Esophagus muscularis mucosa (tissue), 4 donors: ENCODE results near the gene TTC17. TPM values are rescaled to one million over a fixed set of nuclear protein-coding genes. Genes with fewer than 3 reads are reported as not detected.
"Not testable (repeated sequence)": the region's sequence is repeated elsewhere in the genome, so short reads cannot be mapped to it uniquely, and the experiment has no call there.

Experiments used
- DNase-seq: peaks from one replicate; pipeline ENCODE4 v3.0.0-alpha.2; 2017; ENCODE audit errors: extremely low spot score
- H3K27ac ChIP-seq, 4 donors: fragments of 200-600 bp; sonication (generic); replicated peaks in 1 of 4; 1 replicate in 3 of 4; 2 replicates in 1 of 4; pipeline ENCODE4 v1.5.1; 2016 to 2019; ENCODE audit warnings: mild to moderate bottlenecking in 1 of 4
- H3K27me3 ChIP-seq, 4 donors: fragments of 200-600 bp; sonication (generic); one replicate each; pipeline versions ENCODE4 v1.5.1 to v1.6.0; 2016 to 2019
- H3K36me3 ChIP-seq, 4 donors: fragments of 200-600 bp; sonication (generic); one replicate each; pipeline ENCODE4 v1.5.1; 2016 to 2019
- H3K4me1 ChIP-seq, 4 donors: fragments of 200-600 bp; sonication (generic); one replicate each; pipeline ENCODE4 v1.5.1; 2016 to 2019
- H3K4me3 ChIP-seq, 4 donors: fragments of 200-600 bp; sonication (generic); 1 replicate in 2 of 4; 2 replicates in 2 of 4; pipeline ENCODE4 v1.5.1; 2016 to 2019; ENCODE audit warnings: mild to moderate bottlenecking in 4 of 4, moderate library complexity in 1 of 4
- H3K9me3 ChIP-seq, 4 donors: fragments of 200-600 bp; sonication (generic); 1 replicate in 3 of 4; 2 replicates in 1 of 4; pipeline ENCODE4 v1.5.1; 2016 to 2019
- EP300 ChIP-seq: sonication (generic); formaldehyde crosslinking; IDR thresholded peaks from one replicate; pipeline ENCODE4 v1.6.1; 2017; ENCODE audit warnings: antibody characterized with exemption
- POLR2A ChIP-seq: fragments of 450-650 bp; IDR thresholded peaks from one replicate; pipeline ENCODE4 v1.6.1; 2017; ENCODE audit warnings: antibody characterized with exemption, moderate library complexity, mild to moderate bottlenecking, low read depth
- POLR2AphosphoS5 ChIP-seq, 2 donors: sonication (generic); formaldehyde crosslinking; IDR thresholded peaks; one replicate each; pipeline ENCODE4 v1.6.1; 2017; ENCODE audit warnings: antibody characterized with exemption in 2 of 2
- WGBS: methylation state at CpG from one replicate; pipeline ENCODE4 v1.1.5; 2018; 5-methylcytosine and 5-hydroxymethylcytosine counted together
- intact Hi-C: fragments of 100-400 bp; cut with DNase I; formaldehyde crosslinking; loops from one replicate; pipeline ENCODE4 v1.15.1; 2023
- total RNA-seq, 4 donors: library from RNA; depleted of rRNA; stranded (reverse); fragments of >200 nt; gene quantifications; one replicate each; pipeline versions ENCODE4 v1.1.0 to v1.2.1, GENCODE V29; 2016
- TF ChIP-seq, protein P1 (sequence below), 3 experiments: fragments of 200-600 bp in 2 of 3; fragments of 450-650 bp in 1 of 3; sonication (generic) in 2 of 3; IDR thresholded peaks; one replicate each; pipeline ENCODE4 v1.5.1; 2017 to 2019; ENCODE audit warnings: antibody characterized with exemption in 3 of 3, mild to moderate bottlenecking in 2 of 3, moderate library complexity in 1 of 3

The TTC17 gene
- total RNA-seq, 4 donors from 2014 or later = 45.3 to 73.5 (median 56.1) TPM

DNA sequence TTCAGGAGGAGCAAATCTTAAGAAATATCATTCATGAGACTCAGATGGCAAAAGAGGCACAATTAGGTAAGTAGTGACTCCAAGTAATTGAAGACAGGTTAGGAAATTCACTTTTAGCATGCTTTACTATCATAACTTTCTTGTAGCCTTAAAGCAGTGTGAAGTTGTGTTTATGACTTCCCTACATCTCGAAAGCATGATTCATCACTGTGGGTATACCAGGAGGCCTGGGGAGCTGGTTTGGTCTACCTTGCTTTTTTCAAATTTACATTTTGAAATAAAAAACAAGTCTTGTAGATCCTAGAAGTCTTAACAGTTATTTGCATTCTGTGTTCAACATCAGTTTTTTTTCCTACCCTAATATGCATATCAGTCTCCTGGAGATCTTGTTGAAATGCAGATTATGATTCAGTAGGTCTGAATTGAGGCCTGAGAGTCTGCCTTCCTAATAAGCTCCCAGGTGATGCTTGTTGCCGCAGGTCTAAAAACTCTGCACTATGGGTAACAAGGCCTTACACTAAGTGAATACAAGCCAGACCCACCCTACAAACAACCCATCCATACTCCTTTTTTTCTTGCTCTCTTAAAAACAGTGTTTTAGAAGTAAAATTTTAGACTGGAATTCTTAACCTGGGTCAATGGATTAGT lies 41.4 kb downstream of the TTC17 start:
- no peak for DNase-seq
- intact Hi-C loops = loop anchor here (10.0 kb wide), 1 partner anchor 65 kb away; no protein-coding TSS in a partner anchor
- H3K4me1 ChIP-seq = no peaks in the 10 kb centered on the region
- 100% methylated on average over 2 of the region's 2 CpGs for WGBS
- H3K27ac ChIP-seq = no peak overlapping the region
- H3K27me3 ChIP-seq = no peaks in the 10 kb centered on the region
- H3K4me3 ChIP-seq = no peak overlapping the region
- no peak for TF ChIP-seq EP300
- TF ChIP-seq POLR2AphosphoS5 (IDR thresholded peaks at IDR 0.05) = no peak
- TF ChIP-seq POLR2A = no peak
- TF ChIP-seq, protein P1, sequence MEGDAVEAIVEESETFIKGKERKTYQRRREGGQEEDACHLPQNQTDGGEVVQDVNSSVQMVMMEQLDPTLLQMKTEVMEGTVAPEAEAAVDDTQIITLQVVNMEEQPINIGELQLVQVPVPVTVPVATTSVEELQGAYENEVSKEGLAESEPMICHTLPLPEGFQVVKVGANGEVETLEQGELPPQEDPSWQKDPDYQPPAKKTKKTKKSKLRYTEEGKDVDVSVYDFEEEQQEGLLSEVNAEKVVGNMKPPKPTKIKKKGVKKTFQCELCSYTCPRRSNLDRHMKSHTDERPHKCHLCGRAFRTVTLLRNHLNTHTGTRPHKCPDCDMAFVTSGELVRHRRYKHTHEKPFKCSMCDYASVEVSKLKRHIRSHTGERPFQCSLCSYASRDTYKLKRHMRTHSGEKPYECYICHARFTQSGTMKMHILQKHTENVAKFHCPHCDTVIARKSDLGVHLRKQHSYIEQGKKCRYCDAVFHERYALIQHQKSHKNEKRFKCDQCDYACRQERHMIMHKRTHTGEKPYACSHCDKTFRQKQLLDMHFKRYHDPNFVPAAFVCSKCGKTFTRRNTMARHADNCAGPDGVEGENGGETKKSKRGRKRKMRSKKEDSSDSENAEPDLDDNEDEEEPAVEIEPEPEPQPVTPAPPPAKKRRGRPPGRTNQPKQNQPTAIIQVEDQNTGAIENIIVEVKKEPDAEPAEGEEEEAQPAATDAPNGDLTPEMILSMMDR (IDR thresholded peaks at IDR 0.05) = no peak
- H3K9me3 ChIP-seq = no peaks in the 10 kb centered on the region
- peaks cover 59 to 97% (median 83%) of the 10 kb centered on the region in 4 donors for H3K36me3 ChIP-seq

DNA sequence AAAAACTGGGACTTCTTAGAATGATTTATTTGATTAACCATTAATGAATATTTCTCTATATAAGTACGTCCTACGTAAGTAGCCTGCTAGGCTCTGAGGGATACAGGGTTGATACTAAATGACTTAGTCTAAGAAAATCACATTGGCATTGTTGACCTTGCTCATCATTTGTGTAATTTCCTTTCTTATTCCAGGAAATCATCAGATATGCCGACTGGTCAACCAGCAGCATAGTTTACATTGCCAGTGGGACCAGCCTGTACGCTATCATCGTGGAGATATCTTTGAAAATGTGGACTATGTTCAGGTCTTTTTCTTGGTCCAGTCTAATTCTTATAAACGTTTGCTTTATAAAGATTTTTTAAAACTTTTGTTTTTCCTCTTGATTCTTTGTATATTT lies 42.5 kb downstream of the TTC17 start:
- intact Hi-C loops = loop anchor here (10.0 kb wide), 1 partner anchor 66 kb away; no protein-coding TSS in a partner anchor
- Histone ChIP-seq H3K27ac (no peak overlapping the region), H3K4me3 (no peak overlapping the region), H3K4me1 (no peaks in the 10 kb centered on the region), H3K27me3 (no peaks in the 10 kb centered on the region), H3K36me3 (peaks cover 70 to 100% (median 90%) of the 10 kb centered on the region in 4 donors), H3K9me3 (no peaks in the 10 kb centered on the region)
- no peak for DNase-seq
- TF ChIP-seq, protein P1 (IDR thresholded peaks at IDR 0.05) = no peak
- TF ChIP-seq POLR2A (no peak), POLR2AphosphoS5 (IDR thresholded peaks at IDR 0.05) (no peak), EP300 (no peak)
- 95% methylated on average over 6 of the region's 6 CpGs for WGBS

DNA sequence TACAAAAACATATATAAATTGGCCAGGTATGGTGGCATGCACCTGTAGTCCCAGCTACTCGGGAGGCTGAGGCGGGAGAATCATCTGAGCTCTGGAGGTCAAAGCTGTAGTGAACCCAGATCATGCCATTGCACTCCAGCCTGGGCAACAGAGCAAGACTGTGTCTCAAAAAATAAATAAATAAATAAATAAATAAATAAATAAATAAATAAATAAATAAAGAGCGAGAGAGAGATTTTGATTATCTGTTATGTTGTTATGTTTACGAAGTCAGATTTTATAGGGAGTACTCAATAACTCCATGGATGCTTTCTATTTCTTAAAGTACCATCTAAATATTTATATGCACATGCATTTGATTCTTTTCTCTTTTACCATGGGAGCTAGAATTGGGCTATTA lies 43.1 kb downstream of the TTC17 start:
- whole genome bisulfite sequencing = 93% methylated on average over 4 of the region's 4 CpGs
- not testable (repeated sequence) for H3K27ac ChIP-seq, H3K9me3 ChIP-seq, H3K4me1 ChIP-seq, H3K27me3 ChIP-seq, H3K4me3 ChIP-seq, DNase-seq
- H3K36me3 ChIP-seq = peaks cover 76 to 100% (median 90%) of the 10 kb centered on the region in 4 donors
- intact Hi-C loops = loop anchor here (10.0 kb wide), 1 partner anchor 67 kb away; no protein-coding TSS in a partner anchor

DNA sequence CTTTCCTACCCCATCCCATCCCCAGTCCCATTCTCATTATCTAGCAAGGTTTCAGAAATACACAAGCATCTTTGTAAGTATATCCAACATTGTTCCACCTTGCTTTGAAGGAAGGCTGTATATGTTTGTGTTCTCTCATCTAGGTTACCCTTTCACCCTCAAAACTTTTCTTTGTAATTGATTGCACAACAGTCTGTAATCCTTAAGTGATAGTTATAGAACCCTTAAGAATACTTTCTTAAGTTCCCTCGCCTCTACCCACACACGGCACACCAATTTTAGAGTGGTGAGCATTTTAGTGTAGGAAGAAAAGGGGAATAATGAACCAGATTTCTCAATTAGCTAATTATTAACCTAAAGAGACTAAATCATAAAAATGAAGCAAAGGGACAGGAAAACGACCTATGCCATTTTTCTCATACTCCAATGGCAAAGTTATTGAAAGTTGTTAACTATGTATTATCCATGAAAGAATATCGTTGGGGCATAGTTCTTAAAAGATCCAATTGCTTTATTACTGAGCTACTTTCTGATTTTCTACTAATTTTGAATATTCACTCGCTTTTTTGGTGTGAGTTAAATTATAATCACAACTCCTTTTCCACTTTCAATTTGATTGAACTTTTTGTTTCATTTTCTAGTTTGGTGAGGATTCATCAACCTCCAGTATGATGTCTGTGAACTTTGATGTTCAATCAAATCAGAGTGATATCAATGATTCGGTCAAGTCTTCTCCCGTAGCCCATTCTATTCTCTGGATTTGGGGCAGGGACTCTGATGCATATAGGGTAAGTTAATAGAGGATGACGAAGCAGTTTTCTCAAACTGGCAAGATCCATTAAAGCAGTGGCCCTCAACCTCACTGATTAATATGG lies 44.9 kb downstream of the TTC17 start:
- Histone ChIP-seq H3K9me3 (no peaks in the 10 kb centered on the region), H3K27me3 (no peaks in the 10 kb centered on the region), H3K27ac (no peak overlapping the region), H3K36me3 (peaks cover 78 to 100% (median 91%) of the 10 kb centered on the region in 4 donors), H3K4me1 (no peaks in the 10 kb centered on the region), H3K4me3 (no peak overlapping the region)
- TF ChIP-seq POLR2A = no peak
- TF ChIP-seq, protein P1 (IDR thresholded peaks at IDR 0.05) = no peak
- no peak for TF ChIP-seq EP300
- TF ChIP-seq POLR2AphosphoS5 (IDR thresholded peaks at IDR 0.05) = no peak
- intact Hi-C loops = loop anchor here (10.0 kb wide), 1 partner anchor 69 kb away; no protein-coding TSS in a partner anchor
- no peak for DNase-seq
- 92% methylated on average over 8 of the region's 8 CpGs for WGBS

DNA sequence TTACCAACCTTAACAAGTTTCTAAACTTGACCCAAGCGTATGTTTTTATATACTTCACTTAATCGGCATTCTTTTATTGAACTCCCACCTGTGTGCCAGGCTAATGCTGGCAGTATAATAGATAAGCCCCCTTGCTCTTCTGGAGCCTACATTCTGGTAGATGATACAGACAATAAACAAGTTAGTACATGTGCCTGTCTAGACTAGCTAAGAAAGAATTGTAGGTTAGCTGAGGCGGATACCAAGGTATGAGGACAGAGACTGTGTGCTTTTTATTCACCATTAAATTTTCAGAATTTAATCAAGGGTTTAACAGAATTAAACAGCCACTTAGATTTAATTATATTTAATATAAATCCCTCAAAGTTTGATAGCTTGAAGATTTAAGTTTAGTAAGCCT lies 45.7 kb downstream of the TTC17 start:
- Histone ChIP-seq H3K36me3 (peaks cover 80 to 100% (median 90%) of the 10 kb centered on the region in 4 donors), H3K9me3 (no peaks in the 10 kb centered on the region), H3K27me3 (no peaks in the 10 kb centered on the region), H3K4me3 (no peak overlapping the region), H3K27ac (no peak overlapping the region), H3K4me1 (no peaks in the 10 kb centered on the region)
- intact Hi-C loops = loop anchor here (10.0 kb wide), 1 partner anchor 70 kb away; no protein-coding TSS in a partner anchor
- no peak for TF ChIP-seq POLR2A
- 96% methylated on average over 3 of the region's 3 CpGs for WGBS
- DNase-seq = no peak
